Tibial nerve (tissue), 4 donors: ENCODE data around the gene ATE1. TPM values are rescaled to one million over a fixed set of nuclear protein-coding genes. Genes with fewer than 3 reads are reported as not detected.
A peak's percentile ranks its signal among the peaks of the same experiment; 100 is the strongest.

Experiments used
- DNase-seq, 2 donors: peaks; one replicate each; pipeline ENCODE4 v3.0.0-alpha.2; 2019; ENCODE audit warnings: low spot score in 2 of 2
- H3K27ac ChIP-seq, 4 donors: fragments of 200-600 bp; sonication (generic) in 3 of 4; one replicate each; pipeline ENCODE4 v1.5.1; 2017 to 2019; ENCODE audit warnings: mild to moderate bottlenecking in 1 of 4
- H3K27me3 ChIP-seq, 2 donors: fragments of 200-600 bp; sonication (generic) in 1 of 2; one replicate each; pipeline versions ENCODE4 v1.5.1 to v1.6.0; 2017 to 2019
- H3K36me3 ChIP-seq, 3 donors: fragments of 200-600 bp; sonication (generic); one replicate each; pipeline ENCODE4 v1.5.1; 2018 to 2019
- H3K4me1 ChIP-seq, 4 donors: fragments of 200-600 bp; sonication (generic) in 3 of 4; one replicate each; pipeline ENCODE4 v1.5.1; 2017 to 2019
- H3K4me3 ChIP-seq, 4 donors: fragments of 200-600 bp; sonication (generic) in 3 of 4; one replicate each; pipeline ENCODE4 v1.5.1; 2017 to 2019; ENCODE audit warnings: mild to moderate bottlenecking in 1 of 4, moderate library complexity in 1 of 4
- H3K9me3 ChIP-seq, 4 donors: fragments of 200-600 bp; sonication (generic) in 3 of 4; one replicate each; pipeline ENCODE4 v1.5.1; 2017 to 2019
- EP300 ChIP-seq, 2 donors: sonication (generic); formaldehyde crosslinking; IDR thresholded peaks; one replicate each; pipeline ENCODE4 v1.6.1; 2017; ENCODE audit warnings: antibody characterized with exemption in 2 of 2, mild to moderate bottlenecking in 1 of 2
- POLR2A ChIP-seq, 2 donors: fragments of 450-650 bp; IDR thresholded peaks; one replicate each; pipeline ENCODE4 v1.6.1; 2017; ENCODE audit warnings: antibody characterized with exemption in 2 of 2, mild to moderate bottlenecking in 2 of 2, moderate library complexity in 2 of 2
- WGBS, 2 donors: methylation state at CpG; one replicate each; pipeline ENCODE4 v1.1.5; 2018; 5-methylcytosine and 5-hydroxymethylcytosine counted together
- total RNA-seq, 4 donors: library from RNA; depleted of rRNA; stranded (reverse); fragments of >200 nt; gene quantifications; one replicate each; pipeline ENCODE4 v1.1.0, GENCODE V29; 2016
- TF ChIP-seq, protein P1 (sequence below), 5 experiments: fragments of 200-600 bp in 3 of 5; fragments of 450-650 bp in 2 of 5; sonication (generic) in 3 of 5; IDR thresholded peaks; one replicate each; pipeline ENCODE4 v1.5.1; 2016 to 2019; ENCODE audit warnings: antibody characterized with exemption in 5 of 5, mild to moderate bottlenecking in 3 of 5, moderate library complexity in 2 of 5

ATE1 gene
- total RNA-seq, 4 donors from 2014 or later, result 18.3 to 24.5 (median 23.5) TPM

DNA sequence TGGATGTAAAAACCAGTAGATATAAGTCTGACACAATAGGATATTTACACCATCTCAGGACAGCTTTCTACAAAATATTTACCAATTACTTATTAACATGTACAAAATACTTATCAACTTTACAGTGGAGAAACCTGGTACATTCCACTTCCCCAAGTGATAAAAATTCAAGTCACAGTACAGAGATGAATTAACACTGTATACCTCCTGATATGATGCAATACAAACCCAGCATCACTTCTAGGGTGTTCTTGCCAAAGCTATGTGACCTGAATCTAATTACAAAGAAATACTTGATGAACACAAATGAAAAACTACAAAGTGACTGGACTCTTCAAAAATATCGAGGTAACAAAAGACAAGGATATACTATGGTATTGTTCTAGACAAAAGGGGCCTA lies 173.2 kb downstream of the ATE1 start:
- DNase-seq, result no peak
- WGBS, 2 donors, result 90 to 97% methylated on average over 1 of the region's 1 CpG
- Histone ChIP-seq H3K27ac (no peak overlapping the region), H3K36me3 (peaks cover 0 to 44% (median 0%) of the 10 kb centered on the region in 3 donors), H3K4me3 (no peak overlapping the region), H3K27me3 (no peaks in the 10 kb centered on the region), H3K9me3 (peaks cover 0 to 38% (median 9%) of the 10 kb centered on the region in 4 donors), H3K4me1 (no peaks in the 10 kb centered on the region)
- TF ChIP-seq, protein P1, sequence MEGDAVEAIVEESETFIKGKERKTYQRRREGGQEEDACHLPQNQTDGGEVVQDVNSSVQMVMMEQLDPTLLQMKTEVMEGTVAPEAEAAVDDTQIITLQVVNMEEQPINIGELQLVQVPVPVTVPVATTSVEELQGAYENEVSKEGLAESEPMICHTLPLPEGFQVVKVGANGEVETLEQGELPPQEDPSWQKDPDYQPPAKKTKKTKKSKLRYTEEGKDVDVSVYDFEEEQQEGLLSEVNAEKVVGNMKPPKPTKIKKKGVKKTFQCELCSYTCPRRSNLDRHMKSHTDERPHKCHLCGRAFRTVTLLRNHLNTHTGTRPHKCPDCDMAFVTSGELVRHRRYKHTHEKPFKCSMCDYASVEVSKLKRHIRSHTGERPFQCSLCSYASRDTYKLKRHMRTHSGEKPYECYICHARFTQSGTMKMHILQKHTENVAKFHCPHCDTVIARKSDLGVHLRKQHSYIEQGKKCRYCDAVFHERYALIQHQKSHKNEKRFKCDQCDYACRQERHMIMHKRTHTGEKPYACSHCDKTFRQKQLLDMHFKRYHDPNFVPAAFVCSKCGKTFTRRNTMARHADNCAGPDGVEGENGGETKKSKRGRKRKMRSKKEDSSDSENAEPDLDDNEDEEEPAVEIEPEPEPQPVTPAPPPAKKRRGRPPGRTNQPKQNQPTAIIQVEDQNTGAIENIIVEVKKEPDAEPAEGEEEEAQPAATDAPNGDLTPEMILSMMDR (IDR thresholded peaks at IDR 0.05), result no peak
- no peak for TF ChIP-seq POLR2A (IDR thresholded peaks at IDR 0.05)
- no peak for TF ChIP-seq EP300 (IDR thresholded peaks at IDR 0.05)

DNA sequence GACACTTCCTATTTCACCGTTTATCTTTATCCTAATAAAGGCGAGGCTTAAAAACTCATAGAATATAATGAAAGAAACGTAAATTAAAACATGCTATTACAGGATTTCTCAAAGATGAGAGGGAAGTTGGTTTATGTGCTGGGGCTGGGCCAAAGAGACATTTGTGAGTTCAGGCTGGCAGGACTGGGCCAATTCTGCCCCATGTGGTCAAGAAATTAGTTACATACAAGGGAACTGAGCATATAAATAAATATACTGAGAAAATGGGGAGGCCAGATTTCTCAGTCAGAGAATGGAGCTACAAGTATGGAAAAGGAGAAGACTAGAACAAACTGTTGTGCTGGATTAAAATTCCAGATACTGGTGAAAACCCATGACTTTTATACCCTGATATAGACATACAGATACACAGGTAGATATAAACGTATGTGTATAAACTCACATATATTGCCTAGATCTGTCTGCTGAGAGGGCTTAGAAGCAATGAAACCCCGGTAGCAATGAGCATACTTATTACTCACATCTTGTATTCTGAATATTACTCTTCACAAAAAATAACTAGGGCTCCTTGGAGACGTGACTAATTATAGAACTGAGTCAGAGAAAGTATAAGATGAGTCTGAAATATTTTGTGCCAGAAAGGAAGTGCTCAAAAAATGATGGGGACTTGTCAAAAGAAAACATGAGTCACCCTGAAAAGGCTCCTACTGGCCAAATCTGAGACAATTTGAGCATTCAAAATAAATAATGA lies 173.9 kb downstream of the ATE1 start:
- Histone ChIP-seq H3K36me3 (peaks cover 0 to 37% (median 0%) of the 10 kb centered on the region in 3 donors), H3K4me3 (no peak overlapping the region), H3K9me3 (peaks cover 0 to 31% (median 7%) of the 10 kb centered on the region in 4 donors), H3K27ac (peak overlapping the region in 1 of 4 donors; percentile 37), H3K4me1 (no peaks in the 10 kb centered on the region), H3K27me3 (no peaks in the 10 kb centered on the region)
- TF ChIP-seq, protein P1 (IDR thresholded peaks at IDR 0.05), result peak in 1 of 5 experiments; percentile 14
- no peak for TF ChIP-seq POLR2A (IDR thresholded peaks at IDR 0.05)
- DNase-seq, result no peak
- 61 to 65% methylated on average over 6 of the region's 6 CpGs for WGBS, 2 donors

- DNase-seq, result no peak
- no peak for TF ChIP-seq EP300 (IDR thresholded peaks at IDR 0.05)
- TF ChIP-seq POLR2A (IDR thresholded peaks at IDR 0.05), result no peak
- TF ChIP-seq, protein P1 (IDR thresholded peaks at IDR 0.05), result no peak
- Histone ChIP-seq H3K4me1 (no peaks in the 10 kb centered on the region), H3K27ac (no peak overlapping the region), H3K4me3 (no peak overlapping the region), H3K9me3 (peaks cover 0 to 10% (median 0%) of the 10 kb centered on the region in 4 donors), H3K36me3 (peaks cover 0 to 13% (median 0%) of the 10 kb centered on the region in 3 donors), H3K27me3 (no peaks in the 10 kb centered on the region)
- 80 to 89% methylated on average over 3 of the region's 3 CpGs for WGBS, 2 donors
These were observed 176.6 kb downstream of the ATE1 start for GRCh38 chr10:121751191-121751760.

- Histone ChIP-seq H3K27ac (no peak overlapping the region), H3K36me3 (peaks cover 0 to 5% (median 0%) of the 10 kb centered on the region in 3 donors), H3K27me3 (no peaks in the 10 kb centered on the region), H3K9me3 (no peaks in the 10 kb centered on the region), H3K4me3 (no peak overlapping the region), H3K4me1 (no peaks in the 10 kb centered on the region)
- no peak for DNase-seq
- TF ChIP-seq EP300 (IDR thresholded peaks at IDR 0.05) (no peak), POLR2A (IDR thresholded peaks at IDR 0.05) (no peak)
- TF ChIP-seq, protein P1 (IDR thresholded peaks at IDR 0.05), result no peak
- 92 to 95% methylated on average over 3 of the region's 3 CpGs for WGBS, 2 donors
These were observed 180.6 kb downstream of the ATE1 start for GRCh38 chr10:121747163-121747775.
